ENCODE data around the gene DDRGK1.

Gene DDRGK1

DNA sequence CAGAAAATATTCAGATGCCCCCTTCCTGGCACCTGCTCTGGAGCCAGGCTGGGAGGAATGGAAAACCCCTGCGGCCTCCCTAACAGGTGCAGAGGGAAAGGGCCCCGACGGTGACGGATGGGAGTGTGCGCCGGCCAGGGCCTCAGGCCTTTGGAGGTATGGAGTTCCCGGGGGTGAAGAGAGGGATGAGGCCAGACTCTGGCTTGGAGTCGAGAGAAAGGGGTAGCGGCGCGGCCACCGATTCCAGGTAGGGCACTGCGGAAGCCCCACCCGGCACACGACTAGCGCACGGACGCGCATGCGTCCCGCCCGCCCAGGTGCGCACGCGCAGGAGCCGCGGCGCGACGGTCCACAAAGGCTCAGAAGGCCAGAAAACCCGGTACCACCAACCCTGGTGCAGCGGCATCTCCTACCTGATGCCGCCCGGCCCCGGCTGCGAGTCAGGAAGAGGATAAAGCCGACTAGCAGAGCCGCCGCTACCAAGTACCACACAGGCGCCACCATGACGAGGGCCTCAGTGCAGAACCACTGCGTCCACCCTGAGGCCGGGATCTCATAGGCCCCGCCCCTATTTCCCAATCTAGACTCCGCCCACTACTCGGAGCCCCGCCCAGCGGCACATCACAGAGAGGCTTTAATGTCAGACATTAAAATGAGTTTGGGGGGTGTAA, at the start of gene DDRGK1:
TSS of gene DDRGK1 (minus strand) at position 559 of the 671 bp plus-strand sequence. CDS start at position 504, 55 bp downstream.
- peak; percentile 92 for DNase-seq

DNA sequence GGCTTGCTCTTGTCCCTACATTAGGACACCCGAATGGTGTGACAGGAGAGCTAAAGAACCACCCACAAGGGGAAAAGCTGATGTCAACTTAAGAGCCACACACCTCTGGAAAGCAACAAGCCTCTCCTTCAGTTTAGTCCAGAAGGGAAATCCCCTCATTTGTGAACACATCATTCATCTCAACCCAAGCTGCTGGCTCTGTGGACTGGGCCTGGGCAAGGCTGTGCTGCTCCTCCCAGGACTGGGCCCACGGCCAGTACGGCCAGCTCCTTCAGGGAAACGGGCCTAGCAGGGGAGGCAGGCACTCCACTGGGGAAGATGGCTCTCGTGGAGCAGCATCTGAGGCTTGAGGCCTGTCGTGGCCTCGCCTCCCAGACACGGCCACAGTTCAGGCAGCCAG, 47.3 kb upstream of the DDRGK1 start:
- no peak for DNase-seq

- DNase-seq: peak; percentile 4
These were observed 45.6 kb upstream of the DDRGK1 start for GRCh38 chr20:3250091-3250504.

DNA sequence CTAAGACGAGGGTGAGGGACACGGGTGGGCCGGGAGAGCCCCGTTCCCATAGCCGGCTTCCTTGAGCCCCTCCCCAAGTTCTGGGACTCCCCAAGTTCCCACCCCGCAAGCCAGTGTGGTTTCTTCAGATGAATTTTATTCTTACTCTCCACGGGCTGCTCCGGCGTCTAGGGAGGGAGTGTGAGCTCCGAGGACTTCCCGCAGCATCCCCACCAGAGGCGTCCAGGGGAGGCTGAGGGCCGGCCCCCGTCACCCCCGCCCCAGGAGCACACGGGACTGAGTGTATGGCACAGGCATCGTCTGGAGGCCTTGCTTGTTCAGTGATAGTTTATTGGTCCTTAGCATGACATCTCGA, 44.5 kb upstream of the DDRGK1 start:
- DNase-seq: no peak

DNA sequence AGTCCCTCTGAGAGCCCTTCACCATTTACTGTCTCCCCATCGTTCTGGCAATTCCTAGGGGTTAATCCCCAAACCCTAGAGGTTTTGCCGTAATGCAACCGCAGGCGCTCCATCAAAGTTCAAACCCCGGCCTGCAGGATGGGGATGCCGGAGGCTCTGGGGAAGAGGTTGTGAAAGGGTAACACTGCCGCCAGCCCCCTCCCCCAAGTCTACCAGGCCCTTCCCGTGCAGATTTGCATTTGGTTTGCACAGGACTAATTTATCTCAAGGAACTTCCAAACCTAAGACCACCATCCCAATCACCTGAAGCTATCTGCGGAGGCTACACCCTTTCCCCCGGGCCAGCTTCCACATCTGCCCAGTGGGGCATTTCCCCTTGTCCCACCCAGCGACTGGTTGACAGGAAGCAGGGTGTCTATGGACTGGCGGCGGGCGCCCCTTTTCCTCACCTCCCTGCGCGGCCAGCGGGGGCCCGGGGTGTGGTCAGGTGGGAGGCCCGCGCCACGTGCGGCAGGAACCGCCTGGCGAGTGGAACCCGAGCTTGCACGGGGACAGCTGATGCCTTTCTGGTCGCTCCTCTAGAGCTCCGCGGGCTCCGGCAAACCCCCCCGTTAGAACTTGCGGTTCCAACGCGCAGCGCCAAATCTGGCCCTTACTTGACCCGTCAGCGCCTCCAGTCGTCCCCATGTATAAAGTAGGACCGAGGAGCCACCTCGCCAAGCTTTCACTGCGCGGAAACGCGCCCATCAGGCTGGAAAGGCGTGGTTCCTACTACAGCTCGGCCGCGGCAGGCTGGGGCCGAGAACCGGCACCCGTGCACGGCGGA, 43.9 kb upstream of the DDRGK1 start:
- peak; percentile 33 for DNase-seq

GRCh38 chr20:3247638-3248037, 43.2 kb upstream of the DDRGK1 start:
- DNase-seq: no peak

DNA sequence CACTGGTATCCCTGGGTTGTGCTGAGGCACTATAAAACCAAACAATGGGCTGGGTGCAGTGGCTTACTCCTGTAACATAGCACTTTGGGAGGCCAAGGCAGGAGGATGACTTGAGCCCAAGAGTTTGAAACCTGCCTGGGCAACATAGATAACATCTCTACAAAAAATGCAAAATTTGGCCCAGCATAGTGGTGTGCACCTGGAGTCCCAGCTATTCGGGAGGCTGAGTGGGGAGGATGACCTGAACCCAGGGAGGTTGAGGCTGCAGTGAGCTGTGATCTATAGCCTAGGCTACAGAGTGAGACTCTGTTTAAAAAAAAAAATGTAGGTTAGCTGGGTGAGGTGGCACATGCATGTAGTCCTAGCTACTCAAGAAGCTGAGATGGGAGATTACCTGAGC, 42.2 kb upstream of the DDRGK1 start:
- no peak for DNase-seq

GRCh38 chr20:3245711-3246110, 41.2 kb upstream of the DDRGK1 start:
- DNase-seq: no peak

DNA sequence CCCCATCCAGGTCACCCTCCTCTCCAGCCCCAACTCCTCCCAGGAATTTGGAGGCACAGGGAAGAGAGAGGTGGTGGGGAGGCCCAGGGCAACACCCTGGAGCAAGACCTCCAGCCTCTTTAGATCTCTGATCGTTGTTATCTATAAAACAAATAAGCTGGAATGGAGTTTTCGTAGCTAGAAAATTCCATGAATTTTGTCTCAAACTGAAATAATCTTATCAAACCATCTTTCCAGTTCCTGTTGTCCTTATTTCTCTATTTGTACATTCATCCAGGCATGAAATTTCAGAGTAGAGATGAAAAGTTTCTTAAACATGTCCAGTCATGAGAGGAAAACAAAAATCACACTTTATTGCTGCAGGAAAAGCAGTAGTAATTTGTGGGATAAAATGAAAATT, 40.7 kb upstream of the DDRGK1 start:
- DNase-seq: no peak

DNA sequence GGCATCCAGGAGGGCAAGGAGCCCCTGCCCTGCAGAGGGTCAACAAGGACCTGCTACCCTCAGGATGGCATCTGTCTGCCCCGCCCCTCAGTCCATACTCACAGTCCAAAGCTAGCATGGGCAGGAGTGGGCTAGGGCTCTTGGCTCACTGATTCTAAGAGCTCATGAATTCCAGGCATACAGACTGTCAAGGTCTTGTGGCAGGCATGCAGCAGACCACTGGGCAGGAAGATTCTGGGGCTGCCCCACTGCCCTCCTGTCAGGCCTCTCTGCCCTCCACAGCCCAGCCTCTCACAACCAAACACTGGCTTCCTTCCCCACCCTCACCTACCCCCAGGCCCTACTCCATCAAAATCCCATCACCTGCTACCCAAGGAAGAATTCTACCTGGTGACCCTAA, 40.1 kb upstream of the DDRGK1 start:
- DNase-seq: no peak

DNA sequence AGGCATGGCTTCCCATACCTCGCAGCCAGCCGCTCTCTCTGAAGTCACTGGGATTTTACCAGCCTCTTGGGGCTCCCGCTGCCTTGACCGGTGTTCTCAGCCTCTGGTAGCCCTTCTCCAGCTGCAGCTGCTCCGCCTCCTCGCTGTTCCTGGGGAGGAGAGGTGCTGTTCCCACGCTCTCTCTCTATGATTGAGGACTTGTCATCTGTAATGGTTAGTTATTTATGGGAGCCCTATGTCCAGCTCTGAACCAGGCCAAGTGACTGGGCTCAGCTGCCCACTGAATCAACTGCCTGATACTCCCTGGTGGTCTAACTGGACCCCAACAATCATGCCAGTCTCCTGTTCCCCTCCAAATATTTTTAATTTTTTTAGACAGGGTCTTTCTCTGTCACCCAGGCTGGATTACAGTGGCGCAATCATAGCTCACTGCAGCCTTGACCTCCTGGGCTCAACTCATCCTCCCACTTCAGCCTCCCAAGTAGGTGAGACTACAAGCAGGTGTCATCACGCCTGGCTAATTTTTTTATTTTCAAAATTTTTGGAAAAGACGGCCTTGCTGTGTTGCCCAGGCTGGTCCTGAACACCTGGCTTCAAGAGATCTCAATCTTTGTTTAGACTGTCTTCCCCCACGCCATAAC, 39.4 kb upstream of the DDRGK1 start:
- DNase-seq: no peak

- DNase-seq: no peak
These were observed 37.8 kb upstream of the DDRGK1 start for GRCh38 chr20:3242172-3242692.

- no peak for DNase-seq
These were observed 36.4 kb upstream of the DDRGK1 start for GRCh38 chr20:3240776-3241363.

GRCh38 chr20:3239867-3240775, 35.6 kb upstream of the DDRGK1 start:
- no peak for DNase-seq

- peak; percentile 29 for DNase-seq
These were observed 34.8 kb upstream of the DDRGK1 start, which contains the start of gene SLC4A11 for GRCh38 chr20:3239026-3239866. Gene SLC4A11, minus strand, starts transcription at chr20:3239190. Its CDS starts 53 bp downstream, at chr20:3239137.

DNA sequence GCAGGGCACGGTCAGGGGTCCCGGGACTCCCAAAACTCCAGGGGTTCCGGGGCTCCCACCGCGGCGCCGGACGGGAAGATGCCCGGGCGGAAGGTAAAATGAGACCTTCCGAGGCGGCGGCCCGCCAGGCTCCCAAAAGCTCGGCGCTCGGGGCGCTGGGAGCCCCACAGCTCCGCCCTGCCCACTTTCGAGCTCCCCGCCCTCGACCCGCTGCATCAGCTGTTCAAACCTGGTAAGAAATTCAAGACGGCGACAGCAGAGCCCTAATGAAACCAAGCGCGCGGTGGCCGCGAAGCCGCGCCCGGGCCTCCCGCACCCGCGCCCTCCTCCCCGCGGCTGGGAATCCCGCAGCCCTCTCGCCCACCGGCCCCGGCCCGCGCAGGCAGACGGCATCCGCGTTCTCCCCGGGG, 34.1 kb upstream of the DDRGK1 start:
- DNase-seq: no peak

DNA sequence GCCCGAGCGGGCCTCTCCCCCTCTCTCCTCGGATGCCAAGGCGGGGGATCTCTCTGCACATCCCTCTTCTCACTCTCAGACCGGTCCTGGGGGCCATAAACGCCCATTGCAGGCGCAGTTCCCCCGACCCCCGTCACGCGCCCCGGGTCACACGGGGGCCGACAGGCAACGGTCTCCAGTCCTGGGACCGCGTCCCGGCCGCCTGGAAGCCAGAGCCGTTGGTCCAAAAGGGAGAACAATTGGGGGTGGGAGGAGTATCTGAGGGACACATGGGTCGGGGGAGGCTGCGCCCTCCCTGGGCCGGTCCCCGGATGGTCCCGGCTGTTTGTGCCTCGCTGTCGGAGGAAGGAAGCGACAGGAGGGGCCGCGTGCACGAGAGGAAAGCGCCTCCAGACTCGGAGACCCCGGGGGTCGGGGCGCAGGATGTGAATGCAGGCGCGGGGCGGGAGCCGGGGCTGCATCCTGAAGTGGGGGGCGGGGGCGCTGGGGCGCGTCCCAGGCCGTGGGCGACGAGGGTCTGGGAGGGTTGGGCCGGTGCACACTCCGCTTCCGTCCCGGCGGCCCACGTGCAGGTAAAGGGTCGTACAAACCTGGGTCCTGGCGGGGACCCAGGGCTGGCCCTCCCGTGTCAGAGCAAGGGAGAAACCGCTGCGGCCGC, 33.6 kb upstream of the DDRGK1 start:
- DNase-seq: no peak

DNA sequence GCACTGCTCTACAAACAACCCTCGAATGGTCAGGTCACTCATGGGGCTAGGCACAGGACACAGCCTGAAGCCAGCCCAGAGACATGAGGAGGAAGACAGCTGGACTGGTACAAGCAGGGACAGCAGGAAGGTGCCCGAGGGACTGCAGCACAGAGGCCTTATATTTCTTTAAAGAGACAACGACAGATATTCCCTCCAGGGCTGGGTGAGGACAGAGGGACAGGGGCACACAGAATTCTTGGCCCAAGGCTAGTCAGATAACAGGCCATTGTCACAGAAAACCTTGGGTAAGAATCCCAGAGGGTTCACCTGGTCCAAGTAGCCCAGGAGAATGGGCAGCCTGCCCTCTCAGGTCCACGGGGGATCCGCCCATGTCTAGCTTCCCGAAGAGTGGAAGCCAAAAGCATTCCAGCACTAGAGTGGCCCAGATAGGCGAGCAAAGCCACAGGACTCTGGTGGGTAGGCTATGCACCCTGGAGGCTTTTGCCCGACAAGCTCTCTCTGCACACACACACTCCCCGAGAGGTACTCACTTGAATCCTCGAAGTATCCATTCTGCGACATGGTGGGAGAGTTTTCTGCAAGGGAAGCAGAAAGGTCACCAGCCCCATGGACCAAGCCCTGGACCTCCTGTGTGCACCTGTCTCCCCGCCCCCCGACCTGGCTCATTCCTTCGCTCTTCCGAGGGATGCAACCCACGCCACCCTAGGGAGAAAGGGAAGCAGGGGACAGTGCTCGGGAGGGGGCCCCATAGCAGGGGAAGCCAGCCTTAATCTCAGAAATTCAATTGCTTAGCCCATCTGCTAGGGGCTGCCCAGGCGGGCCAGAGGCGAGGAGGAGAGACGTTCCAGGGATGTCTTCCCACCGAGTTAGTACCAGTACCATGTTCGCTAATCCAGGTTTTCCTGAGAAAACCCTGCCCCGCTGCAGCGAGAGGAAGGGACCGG, 32.8 kb upstream of the DDRGK1 start:
- no peak for DNase-seq

GRCh38 chr20:3235666-3236324, 31.3 kb upstream of the DDRGK1 start:
- DNase-seq: no peak
